Measurements from ENCODE around the gene OR10A2.

DNA sequence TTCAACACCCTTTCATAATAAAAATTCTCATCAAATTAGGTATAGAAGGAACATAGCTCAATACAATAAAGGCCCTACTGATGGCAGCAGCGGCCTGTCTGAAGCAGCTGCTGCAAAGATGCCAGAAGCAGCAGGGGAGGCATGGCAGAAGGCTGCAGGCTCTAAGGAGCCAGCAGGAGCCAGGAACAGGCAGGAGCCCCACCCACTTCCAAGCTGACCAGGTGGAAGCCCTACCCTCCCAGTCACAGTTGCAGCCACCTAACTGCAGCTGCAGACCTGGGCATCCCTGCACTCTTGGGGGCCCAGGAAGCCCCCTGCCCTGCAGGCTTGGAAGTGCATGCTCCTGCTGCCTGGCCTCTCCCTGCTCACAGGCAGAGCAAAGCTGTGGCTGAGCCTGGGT lies 45.2 kb upstream of the OR10A2 start:
- no peak for TF ChIP-seq POLR2A (IDR thresholded peaks at IDR 0.05)
- no peak for TF ChIP-seq CTCF (IDR thresholded peaks at IDR 0.05)

Measured in uterus (tissue), 2 donors.